ENCODE results near the gene ZFR2.

GRCh38 chr19:3771906-3772455 is 96.9 kb downstream of the ZFR2 start, which contains the start of gene RAX2:
- TF ChIP-seq TAF1 (conservative IDR thresholded peaks at IDR 0.05) (no peak), REST (IDR thresholded peaks at IDR 0.05) (no peak), CTCF (IDR thresholded peaks at IDR 0.05; ENCODE audit: low read depth, low read length, missing input control) (no peak), ZBTB33 (IDR thresholded peaks at IDR 0.05) (no peak)
- TF ChIP-seq, protein P1, sequence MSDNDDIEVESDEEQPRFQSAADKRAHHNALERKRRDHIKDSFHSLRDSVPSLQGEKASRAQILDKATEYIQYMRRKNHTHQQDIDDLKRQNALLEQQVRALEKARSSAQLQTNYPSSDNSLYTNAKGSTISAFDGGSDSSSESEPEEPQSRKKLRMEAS (IDR thresholded peaks at IDR 0.05), result no peak
